ENCODE measurements around the gene FABP7. TPM values are rescaled to one million over a fixed set of nuclear protein-coding genes. Genes with fewer than 3 reads are reported as not detected.

FABP7 gene
- total and polyA plus RNA-seq, 7 donors, result 3.7 to 63.6 (median 31.3) TPM

- intact Hi-C loops (cut with DNase I), result loop anchor here (5.0 kb wide), 1 partner anchor 36 kb away; no protein-coding TSS in a partner anchor
Measured at GRCh38 chr6:122788208-122788607, 8.7 kb downstream of the FABP7 start.

GRCh38 chr6:122788663-122789181 is 9.2 kb downstream of the FABP7 start:
- intact Hi-C loops (cut with DNase I), result loop anchor here (5.0 kb wide), 1 partner anchor 36 kb away; no protein-coding TSS in a partner anchor

More at GRCh38 chr6:122788208-122788607, 8.7 kb downstream of the FABP7 start:
- DNase-seq (no peak), ATAC-seq (no peak)
- peaks cover 23% of the 10 kb centered on the region for H3K4me1 ChIP-seq
- no peak for TF ChIP-seq CTCF (IDR thresholded peaks at IDR 0.05)
- WGBS, 3 donors, result 49 to 58% (median 52%) methylated on average over 6 of the region's 6 CpGs
- no peaks in the 10 kb centered on the region for H3K27me3 ChIP-seq (ENCODE audit: insufficient read depth in 3 of 3, low read length in 2 of 3)
- peak overlapping the region; percentile 99 for H3K27ac ChIP-seq
- H3K4me3 ChIP-seq, result no peak overlapping the region
- H3K36me3 ChIP-seq (ENCODE audit: insufficient read depth in 1 of 2, low read depth in 1 of 2), result no peaks in the 10 kb centered on the region
- H3K9me3 ChIP-seq, result no peaks in the 10 kb centered on the region

GRCh38 chr6:122789182-122790027 is 9.9 kb downstream of the FABP7 start, which contains the start of gene SMPDL3A:
Gene SMPDL3A, plus strand, starts transcription at chr6:122789258. Its CDS starts 89 bp downstream, at chr6:122789347.
- Histone ChIP-seq H3K27me3 (ENCODE audit: insufficient read depth in 3 of 3, low read length in 2 of 3) (no peaks in the 10 kb centered on the region), H3K4me1 (peaks cover 27% of the 10 kb centered on the region), H3K27ac (peak within 1 kb of the TSS; percentile 99), H3K36me3 (ENCODE audit: insufficient read depth in 1 of 2, low read depth in 1 of 2) (no peaks in the 10 kb centered on the region), H3K9me3 (no peaks in the 10 kb centered on the region), H3K4me3 (peak within 1 kb of the TSS; percentile 90)
- 0 to 1% (median 1%) methylated on average over 65 to 71 of the region's 71 CpGs for WGBS, 3 donors
- peak; percentile 85 to 92 (median 86) for ATAC-seq
- intact Hi-C loops (cut with DNase I), result loop anchor here (5.0 kb wide), 1 partner anchor 37 kb away; no protein-coding TSS in a partner anchor
- peak; percentile 78 to 91 for DNase-seq
- TF ChIP-seq CTCF (IDR thresholded peaks at IDR 0.05), result peak; percentile 39

More at GRCh38 chr6:122788663-122789181, 9.2 kb downstream of the FABP7 start:
- no peak for ATAC-seq
- Histone ChIP-seq H3K9me3 (no peaks in the 10 kb centered on the region), H3K4me1 (peaks cover 25% of the 10 kb centered on the region), H3K4me3 (peak overlapping the region; percentile 90), H3K36me3 (ENCODE audit: insufficient read depth in 1 of 2, low read depth in 1 of 2) (no peaks in the 10 kb centered on the region), H3K27ac (peak overlapping the region; percentile 99), H3K27me3 (ENCODE audit: insufficient read depth in 3 of 3, low read length in 2 of 3) (no peaks in the 10 kb centered on the region)
- WGBS, 3 donors, result 11 to 15% (median 12%) methylated on average over 10 of the region's 10 CpGs
- DNase-seq, result no peak
- TF ChIP-seq CTCF (IDR thresholded peaks at IDR 0.05), result no peak

GRCh38 chr6:122790028-122790422 is 10.5 kb downstream of the FABP7 start:
- no peak for DNase-seq

More at GRCh38 chr6:122790028-122790422, 10.5 kb downstream of the FABP7 start:
- Histone ChIP-seq H3K4me3 (peak overlapping the region; percentile 90), H3K4me1 (peaks cover 27% of the 10 kb centered on the region), H3K27ac (peak overlapping the region; percentile 99), H3K9me3 (no peaks in the 10 kb centered on the region), H3K27me3 (ENCODE audit: insufficient read depth in 3 of 3, low read length in 2 of 3) (no peaks in the 10 kb centered on the region), H3K36me3 (ENCODE audit: insufficient read depth in 1 of 2, low read depth in 1 of 2) (no peaks in the 10 kb centered on the region)
- TF ChIP-seq CTCF (IDR thresholded peaks at IDR 0.05), result no peak
- no peak for ATAC-seq
- intact Hi-C loops (cut with DNase I), result no loop called here
- 1% methylated on average over 14 of the region's 14 CpGs for WGBS, 3 donors
